ENCODE measurements around the gene SPNS2. TPM values are rescaled to one million over a fixed set of nuclear protein-coding genes. Genes with fewer than 3 reads are reported as not detected.

SPNS2 gene
- polyA plus RNA-seq, 3 donors from 2014 or later = 0.26 TPM; not detected in 2

DNA sequence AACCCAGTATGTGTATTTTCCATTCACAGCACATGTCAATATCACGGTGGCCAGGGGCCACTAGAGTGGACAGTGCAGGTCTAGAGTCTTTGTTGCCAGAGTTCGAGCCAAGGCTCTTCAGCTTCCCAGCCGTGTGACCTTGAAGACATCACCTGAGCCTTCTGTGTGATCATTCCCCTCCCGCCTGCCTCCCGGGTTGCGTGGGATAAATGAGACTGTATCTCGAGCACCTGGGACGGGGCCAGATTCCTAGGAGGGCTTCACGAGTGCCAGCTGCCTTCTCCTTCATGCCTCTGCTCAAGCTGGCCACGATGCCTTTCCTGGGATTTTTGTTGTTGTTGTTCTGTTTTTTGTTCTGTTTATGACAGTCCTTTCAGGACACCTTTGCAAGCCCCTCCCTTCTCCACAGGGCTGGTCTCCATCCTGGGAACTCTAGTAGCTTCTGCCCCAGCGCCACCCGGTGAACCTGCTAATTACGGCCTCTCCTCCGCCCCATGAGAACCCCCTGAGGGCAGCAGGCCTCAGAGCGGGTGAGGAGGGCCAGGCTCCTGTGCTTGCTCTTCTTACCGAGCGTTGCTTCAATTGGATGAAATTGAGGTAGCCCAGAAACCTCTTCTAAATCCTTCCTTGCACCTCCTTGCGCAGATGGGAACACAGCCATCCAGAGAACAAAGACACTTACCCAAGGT lies 3.9 kb downstream of the SPNS2 start:
- Mint-ChIP-seq H3K27ac (no peak overlapping the region), H3K4me1 (peaks cover 18 to 22% of the 10 kb centered on the region in 2 donors), H3K27me3 (ENCODE audit: low read depth in 3 of 3) (peaks cover 7 to 35% (median 10%) of the 10 kb centered on the region in 3 donors), H3K4me3 (no peak overlapping the region), H3K36me3 (no peaks in the 10 kb centered on the region), H3K9me3 (peaks cover 0 to 2% (median 0%) of the 10 kb centered on the region in 6 donors)
- no peak for DNase-seq

GRCh38 chr17:4503283-4504025 lies 4.8 kb downstream of the SPNS2 start:
- H3K4me3 Mint-ChIP-seq = no peak overlapping the region
- H3K4me1 Mint-ChIP-seq = peaks cover 23 to 25% of the 10 kb centered on the region in 2 donors
- H3K27me3 Mint-ChIP-seq (ENCODE audit: low read depth in 3 of 3) = peaks cover 7 to 37% (median 12%) of the 10 kb centered on the region in 3 donors
- peaks cover 0 to 2% (median 0%) of the 10 kb centered on the region in 6 donors for H3K9me3 Mint-ChIP-seq
- no peaks in the 10 kb centered on the region for H3K36me3 Mint-ChIP-seq
- DNase-seq = no peak
- no peak overlapping the region for H3K27ac Mint-ChIP-seq

DNA sequence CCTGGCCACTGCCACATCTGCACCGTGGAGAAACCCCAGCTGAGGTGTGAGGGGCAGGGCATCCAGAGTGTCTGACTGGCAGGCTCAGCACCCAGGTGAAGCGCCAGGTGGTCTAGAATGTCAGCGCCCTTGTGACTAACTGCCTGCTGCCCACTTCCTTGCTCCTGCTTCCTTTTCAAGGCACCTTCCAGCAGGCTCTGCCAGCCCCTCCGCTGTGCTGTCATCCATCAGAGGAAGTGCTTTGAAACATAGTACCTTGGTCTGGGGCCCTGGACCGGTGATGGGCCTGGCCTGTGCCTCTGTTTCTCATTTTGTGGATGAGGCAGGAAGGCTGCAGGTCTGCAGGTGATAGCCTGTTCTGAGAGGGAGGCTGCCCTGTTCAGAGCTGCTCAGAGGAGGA lies 5.5 kb downstream of the SPNS2 start:
- no peak for DNase-seq
- H3K27ac Mint-ChIP-seq = no peak overlapping the region
- H3K27me3 Mint-ChIP-seq (ENCODE audit: low read depth in 3 of 3) = peaks cover 8 to 40% (median 16%) of the 10 kb centered on the region in 3 donors

DNA sequence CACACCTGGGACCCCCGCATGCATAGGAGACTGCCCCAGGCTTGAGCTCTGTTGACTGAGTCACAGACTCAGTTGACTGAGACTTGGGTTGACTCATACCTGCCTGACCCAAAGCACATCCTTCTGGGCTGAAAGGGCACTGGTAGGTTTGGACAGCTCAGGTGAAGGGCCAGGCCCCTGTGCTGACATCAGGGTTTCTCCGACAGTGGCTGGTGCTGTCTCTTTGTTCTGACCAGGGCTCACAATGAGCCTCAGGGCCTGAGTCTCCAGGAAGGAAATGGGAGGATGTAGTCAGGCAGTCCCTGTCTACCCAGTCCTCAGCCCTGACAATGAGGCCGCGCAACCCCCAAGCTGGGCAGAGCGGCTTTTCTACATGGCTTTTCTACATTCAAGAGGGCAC lies 6.5 kb downstream of the SPNS2 start:
- Mint-ChIP-seq H3K4me3 (no peak overlapping the region), H3K4me1 (peaks cover 29 to 35% of the 10 kb centered on the region in 2 donors), H3K27ac (no peak overlapping the region), H3K27me3 (ENCODE audit: low read depth in 3 of 3) (peaks cover 8 to 33% (median 12%) of the 10 kb centered on the region in 3 donors), H3K9me3 (peaks cover 0 to 2% (median 0%) of the 10 kb centered on the region in 6 donors), H3K36me3 (no peaks in the 10 kb centered on the region)
- DNase-seq = no peak

More for the DNA sequence above, 5.5 kb downstream of the SPNS2 start:
- H3K36me3 Mint-ChIP-seq = no peaks in the 10 kb centered on the region
- H3K9me3 Mint-ChIP-seq = peaks cover 0 to 2% (median 0%) of the 10 kb centered on the region in 6 donors
- H3K4me3 Mint-ChIP-seq = no peak overlapping the region
- peaks cover 30 to 33% of the 10 kb centered on the region in 2 donors for H3K4me1 Mint-ChIP-seq

DNA sequence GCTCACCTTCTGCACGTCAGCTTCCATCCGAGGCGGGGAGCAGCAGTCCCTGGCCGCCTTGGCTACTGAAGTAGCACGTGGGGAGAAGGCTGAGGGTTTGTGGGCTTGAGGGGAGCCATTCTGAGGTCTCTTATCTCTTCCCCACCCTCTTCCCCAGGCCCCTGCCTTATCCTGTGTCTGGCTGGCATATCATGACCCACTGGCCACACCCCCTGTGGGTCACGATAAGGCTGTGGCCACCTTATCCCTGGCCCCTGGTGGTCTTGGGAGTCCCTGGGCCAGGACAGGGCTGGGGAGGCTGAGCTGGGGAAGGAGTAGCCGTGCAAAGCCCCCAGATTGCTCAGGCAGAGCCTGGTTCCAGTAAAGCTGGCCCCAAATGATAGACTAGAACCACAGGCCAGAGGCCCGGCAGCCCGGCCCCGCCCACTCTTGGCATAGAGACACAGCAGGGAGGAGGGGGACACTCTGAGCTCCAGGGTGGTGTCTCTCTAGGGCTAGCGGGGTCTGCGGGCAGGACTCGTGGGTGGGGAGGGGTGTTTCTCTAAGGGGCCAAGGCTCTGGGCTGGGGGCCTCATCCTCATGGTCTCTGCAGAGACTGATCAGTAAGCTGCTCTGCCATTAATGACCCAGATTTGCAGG lies 7.6 kb downstream of the SPNS2 start:
- Mint-ChIP-seq H3K27ac (no peak overlapping the region), H3K36me3 (no peaks in the 10 kb centered on the region), H3K9me3 (peaks cover 0 to 2% (median 0%) of the 10 kb centered on the region in 6 donors), H3K4me1 (peaks cover 30 to 33% of the 10 kb centered on the region in 2 donors), H3K27me3 (ENCODE audit: low read depth in 3 of 3) (peaks cover 8 to 26% (median 9%) of the 10 kb centered on the region in 3 donors), H3K4me3 (no peak overlapping the region)
- DNase-seq = no peak

- Mint-ChIP-seq H3K27me3 (ENCODE audit: low read depth in 3 of 3) (peaks cover 4 to 21% (median 7%) of the 10 kb centered on the region in 3 donors), H3K36me3 (no peaks in the 10 kb centered on the region), H3K9me3 (no peaks in the 10 kb centered on the region), H3K4me3 (no peak overlapping the region), H3K27ac (no peak overlapping the region), H3K4me1 (peaks cover 30 to 33% of the 10 kb centered on the region in 2 donors)
- DNase-seq = no peak
Measured at GRCh38 chr17:4506892-4507291, 8.2 kb downstream of the SPNS2 start.

- Mint-ChIP-seq H3K4me1 (peaks cover 30 to 33% of the 10 kb centered on the region in 2 donors), H3K4me3 (no peak overlapping the region), H3K36me3 (no peaks in the 10 kb centered on the region), H3K9me3 (no peaks in the 10 kb centered on the region), H3K27ac (no peak overlapping the region), H3K27me3 (ENCODE audit: low read depth in 3 of 3) (peaks cover 4 to 16% (median 7%) of the 10 kb centered on the region in 3 donors)
- no peak for DNase-seq
Measured at GRCh38 chr17:4507361-4508111, 8.9 kb downstream of the SPNS2 start.

GRCh38 chr17:4508207-4508606 lies 9.5 kb downstream of the SPNS2 start:
- H3K4me1 Mint-ChIP-seq = peaks cover 30 to 33% of the 10 kb centered on the region in 2 donors
- H3K9me3 Mint-ChIP-seq = no peaks in the 10 kb centered on the region
- no peak for DNase-seq
- no peak overlapping the region for H3K27ac Mint-ChIP-seq
- H3K4me3 Mint-ChIP-seq = peak overlapping the region in 1 of 5 donors; percentile 28
- H3K36me3 Mint-ChIP-seq = no peaks in the 10 kb centered on the region
- peaks cover 2 to 10% (median 7%) of the 10 kb centered on the region in 3 donors for H3K27me3 Mint-ChIP-seq (ENCODE audit: low read depth in 3 of 3)

DNA sequence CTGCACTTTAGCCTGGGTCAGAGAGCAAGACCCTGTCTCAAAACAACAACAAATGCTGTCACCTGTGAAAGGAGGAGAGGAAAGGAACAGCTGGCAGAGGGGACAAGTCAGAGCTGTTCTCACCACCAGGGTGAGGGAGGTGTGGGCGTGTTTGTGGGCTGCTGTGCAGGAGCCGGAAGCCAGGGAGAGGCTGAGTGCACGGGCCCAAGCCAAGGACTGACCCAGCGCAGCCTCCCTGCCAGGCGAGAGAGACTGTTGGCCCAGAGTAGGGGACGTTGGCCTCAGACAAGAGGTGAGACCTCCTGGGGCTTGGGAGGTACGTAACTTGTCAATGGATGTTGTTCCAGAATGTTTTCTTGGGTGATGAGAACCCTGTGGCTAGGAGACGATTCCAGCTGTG lies 10.7 kb downstream of the SPNS2 start:
- peak overlapping the region in 1 of 6 donors; percentile 26 for H3K27ac Mint-ChIP-seq
- DNase-seq = peak; percentile 34 to 43 (median 34)
- H3K27me3 Mint-ChIP-seq (ENCODE audit: low read depth in 3 of 3) = peaks cover 2 to 7% (median 7%) of the 10 kb centered on the region in 3 donors
- peak overlapping the region; percentile 27 to 67 (median 58) for H3K4me3 Mint-ChIP-seq
- no peaks in the 10 kb centered on the region for H3K36me3 Mint-ChIP-seq
- H3K9me3 Mint-ChIP-seq = no peaks in the 10 kb centered on the region
- H3K4me1 Mint-ChIP-seq = peaks cover 30 to 33% of the 10 kb centered on the region in 2 donors

DNA sequence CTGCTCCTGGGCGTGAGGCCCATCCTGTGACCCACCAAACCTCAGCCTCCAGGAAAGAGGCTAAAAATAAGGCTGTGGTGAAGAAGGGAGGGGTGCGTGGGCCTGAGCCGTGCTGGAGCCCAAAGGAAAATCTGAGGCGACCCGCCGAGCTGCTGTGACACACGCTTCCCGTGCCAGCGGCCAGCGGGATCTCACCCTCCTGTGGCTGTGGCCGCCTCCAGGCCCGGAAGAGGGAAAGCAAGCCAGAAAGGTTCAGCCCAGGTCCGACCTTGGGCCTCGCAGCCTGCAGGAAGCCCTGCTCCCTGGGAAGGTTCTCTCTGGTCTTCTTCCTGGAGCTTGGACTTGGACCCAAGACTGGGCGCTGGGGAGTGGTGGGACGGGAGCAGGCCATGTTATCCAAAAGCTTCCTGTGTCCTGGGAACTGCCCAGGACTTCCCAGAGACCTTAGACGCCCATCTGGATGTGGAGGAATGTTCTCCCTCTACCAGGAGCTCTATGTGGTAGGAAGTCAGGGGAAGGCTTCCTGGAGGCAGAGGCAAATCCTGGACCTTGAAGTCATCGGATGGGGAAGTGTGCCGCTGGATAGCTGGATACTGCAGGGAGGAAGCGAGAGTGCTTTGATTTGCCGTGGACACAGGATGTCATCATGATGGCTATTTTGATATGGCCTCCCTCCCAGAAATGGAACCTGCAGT lies 11.4 kb downstream of the SPNS2 start:
- H3K27ac Mint-ChIP-seq = peak overlapping the region in 1 of 6 donors; percentile 26

GRCh38 chr17:4510618-4510941 lies 11.9 kb downstream of the SPNS2 start:
- Mint-ChIP-seq H3K4me3 (peak overlapping the region in 3 of 5 donors; percentile 22 to 39 (median 24)), H3K9me3 (no peaks in the 10 kb centered on the region), H3K36me3 (no peaks in the 10 kb centered on the region), H3K27me3 (ENCODE audit: low read depth in 3 of 3) (peaks cover 2 to 7% (median 7%) of the 10 kb centered on the region in 3 donors), H3K27ac (peak overlapping the region in 1 of 6 donors; percentile 46), H3K4me1 (peaks cover 30 to 33% of the 10 kb centered on the region in 2 donors)
- DNase-seq = no peak

More for the DNA sequence above, 11.4 kb downstream of the SPNS2 start:
- Mint-ChIP-seq H3K27me3 (ENCODE audit: low read depth in 3 of 3) (peaks cover 2 to 7% (median 7%) of the 10 kb centered on the region in 3 donors), H3K4me1 (peaks cover 30 to 33% of the 10 kb centered on the region in 2 donors), H3K36me3 (no peaks in the 10 kb centered on the region), H3K4me3 (peak overlapping the region in 3 of 5 donors; percentile 27 to 61 (median 45)), H3K9me3 (no peaks in the 10 kb centered on the region)
- DNase-seq = no peak

DNA sequence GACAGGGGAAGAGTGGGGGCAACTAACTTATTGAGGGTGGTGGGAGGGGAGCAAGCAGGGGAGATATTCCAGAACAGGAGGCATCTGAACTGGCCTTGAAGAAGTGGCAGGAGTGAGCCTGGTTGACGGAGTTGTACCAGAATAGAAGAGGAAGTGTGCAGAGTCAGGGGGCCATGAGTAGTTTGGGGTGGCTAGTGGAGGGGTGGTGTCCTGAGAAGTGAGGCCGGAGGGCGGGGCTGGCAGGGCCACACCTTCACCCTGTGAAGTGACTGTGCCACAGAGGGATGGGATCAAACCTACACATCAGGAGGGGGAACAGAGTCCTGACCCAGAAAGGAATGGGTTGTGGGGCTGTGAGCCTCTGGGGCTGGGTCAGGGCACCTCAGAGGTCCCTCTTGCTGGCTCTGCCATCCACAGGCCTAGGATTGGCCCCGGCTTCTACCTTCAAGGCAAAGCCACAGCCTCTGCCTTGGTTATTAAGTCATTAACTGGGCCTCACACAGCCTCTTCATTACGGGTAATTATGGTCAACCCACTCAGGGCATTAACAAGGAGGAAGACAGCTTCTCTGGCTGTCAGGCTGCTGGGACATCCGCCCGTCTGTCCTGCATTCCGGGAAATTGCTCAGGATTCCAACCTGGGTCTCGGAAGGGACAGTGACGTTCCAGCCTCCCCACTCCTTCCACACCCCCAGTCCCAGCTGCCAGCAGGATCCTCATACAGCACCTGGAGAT lies 12.7 kb downstream of the SPNS2 start:
- DNase-seq = no peak
- Mint-ChIP-seq H3K4me1 (peaks cover 30 to 33% of the 10 kb centered on the region in 2 donors), H3K4me3 (no peak overlapping the region), H3K27ac (no peak overlapping the region), H3K27me3 (ENCODE audit: low read depth in 3 of 3) (peaks cover 2 to 8% (median 7%) of the 10 kb centered on the region in 3 donors), H3K36me3 (no peaks in the 10 kb centered on the region), H3K9me3 (no peaks in the 10 kb centered on the region)

Measured in immature natural killer cell (primary cell).